NCI-H69 (cell line): ENCODE data around the gene CCDC182.

ENCODE experiments used
- DNase-seq: peaks from one replicate; lab custom pipeline; 2025; lab: John Stamatoyannopoulos, UW

CCDC182 gene

DNA sequence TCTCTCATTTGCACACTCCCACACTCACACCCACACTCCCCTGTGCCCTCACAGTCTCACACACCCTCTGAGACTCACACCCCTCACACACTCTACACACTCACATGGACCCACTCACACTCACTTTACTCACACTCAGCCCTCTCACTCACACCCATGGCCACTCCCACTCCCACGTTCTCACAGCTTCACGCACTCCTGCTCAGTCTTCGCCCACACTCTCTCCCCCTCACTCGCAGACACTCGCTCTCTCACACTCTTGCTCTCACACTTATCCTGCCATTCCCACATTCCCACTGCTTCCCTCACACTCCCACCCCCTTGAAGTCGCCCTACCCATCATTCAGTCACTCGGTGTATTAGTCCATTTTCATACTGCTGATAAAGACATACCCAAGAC, 47.9 kb downstream of the CCDC182 start:
- DNase-seq = no peak

DNA sequence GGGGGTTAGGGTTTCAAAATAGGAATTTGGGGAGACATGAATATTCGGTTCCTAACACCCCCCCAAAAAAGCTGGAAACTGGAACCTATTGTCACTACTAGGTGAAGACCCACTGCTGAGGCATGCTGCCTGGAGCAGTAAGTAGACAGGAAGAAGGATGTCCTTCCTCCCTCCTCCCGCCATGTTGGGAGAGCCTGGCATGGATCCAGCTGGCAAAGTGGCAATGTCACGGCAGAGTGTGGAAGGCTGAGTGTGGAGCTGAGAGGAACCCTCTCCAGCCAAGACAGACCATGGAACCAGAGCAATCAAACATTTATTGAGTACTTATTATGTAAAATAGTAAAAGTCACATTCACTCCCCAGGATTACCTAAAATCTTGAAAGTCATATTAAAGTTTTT, 49.0 kb downstream of the CCDC182 start:
- peak; percentile 61 for DNase-seq
